Measurements from ENCODE around the gene TMEM63A.
"Not testable (repeated sequence)": the region's sequence is repeated elsewhere in the genome, so short reads cannot be mapped to it uniquely, and the experiment has no call there.

TMEM63A gene

GRCh38 chr1:225908013-225908640 lies 25.9 kb upstream of the TMEM63A start:
- DNase-seq, result no peak

- no peak for DNase-seq
Observed at GRCh38 chr1:225907341-225907740, 25.2 kb upstream of the TMEM63A start.

- DNase-seq, result no peak
Observed at GRCh38 chr1:225906467-225906866, 24.3 kb upstream of the TMEM63A start.

- DNase-seq, result no peak
Observed at GRCh38 chr1:225903623-225904022, 21.4 kb upstream of the TMEM63A start.

GRCh38 chr1:225899044-225899925 lies 17.1 kb upstream of the TMEM63A start:
- no peak for DNase-seq

- DNase-seq, result no peak
Observed at GRCh38 chr1:225897595-225898514, 15.7 kb upstream of the TMEM63A start.

- DNase-seq, result no peak
Observed at GRCh38 chr1:225896937-225897549, 14.9 kb upstream of the TMEM63A start.

GRCh38 chr1:225896494-225896893 lies 14.3 kb upstream of the TMEM63A start:
- no peak for DNase-seq

GRCh38 chr1:225892307-225892706 lies 10.1 kb upstream of the TMEM63A start:
- no peak for DNase-seq

- no peak for DNase-seq
Observed at GRCh38 chr1:225891229-225891972, 9.2 kb upstream of the TMEM63A start.

GRCh38 chr1:225890346-225891228 lies 8.4 kb upstream of the TMEM63A start:
- no peak for DNase-seq

GRCh38 chr1:225889743-225890142 lies 7.6 kb upstream of the TMEM63A start:
- DNase-seq, result no peak

- DNase-seq, result no peak
Observed at GRCh38 chr1:225888898-225889601, 6.9 kb upstream of the TMEM63A start, which contains the start of gene LEFTY1. Gene LEFTY1 (minus strand): TSS chr1:225889146. CDS start chr1:225889066, 80 bp downstream.

- no peak for DNase-seq
Observed at GRCh38 chr1:225888289-225888897, 6.2 kb upstream of the TMEM63A start.

GRCh38 chr1:225887554-225888288 lies 5.5 kb upstream of the TMEM63A start:
- not testable (repeated sequence) for DNase-seq

- no peak for DNase-seq
Observed at GRCh38 chr1:225887030-225887314, 4.8 kb upstream of the TMEM63A start.

GRCh38 chr1:225886159-225887029 lies 4.2 kb upstream of the TMEM63A start:
- DNase-seq, result no peak

GRCh38 chr1:225885336-225885735 lies 3.2 kb upstream of the TMEM63A start:
- no peak for DNase-seq

Data from NCI-H1417 treated with DMSO at 0.1 percent for 48 hours (cell line).